GM18519 (cell line): Measurements from ENCODE around the gene IQGAP2.

Source experiments
- ATAC-seq: cut with Tn5 transposase; IDR thresholded peaks from one replicate; pipeline ENCODE4 v1.9.1; 2021; ENCODE audit warnings: mild to moderate bottlenecking, moderate library complexity; ENCODE audit not compliant: unreplicated experiment, low FRiP score

The IQGAP2 gene

GRCh38 chr5:76634661-76635060, 231.6 kb downstream of the IQGAP2 start:
- no peak for ATAC-seq

GRCh38 chr5:76637490-76637889, 234.4 kb downstream of the IQGAP2 start:
- ATAC-seq, result no peak

GRCh38 chr5:76638479-76638878, 235.4 kb downstream of the IQGAP2 start:
- no peak for ATAC-seq

- ATAC-seq, result no peak
Measured at GRCh38 chr5:76641514-76642120, 238.5 kb downstream of the IQGAP2 start.

GRCh38 chr5:76642390-76643040, 239.4 kb downstream of the IQGAP2 start:
- ATAC-seq, result no peak

GRCh38 chr5:76643371-76643770, 240.3 kb downstream of the IQGAP2 start:
- no peak for ATAC-seq

GRCh38 chr5:76649140-76649539, 246.1 kb downstream of the IQGAP2 start:
- no peak for ATAC-seq

GRCh38 chr5:76652809-76653414, 249.8 kb downstream of the IQGAP2 start:
- no peak for ATAC-seq

GRCh38 chr5:76657091-76657490, 254.0 kb downstream of the IQGAP2 start:
- ATAC-seq, result no peak

GRCh38 chr5:76657683-76658311, 254.7 kb downstream of the IQGAP2 start:
- ATAC-seq, result no peak

GRCh38 chr5:76660360-76660759, 257.3 kb downstream of the IQGAP2 start:
- no peak for ATAC-seq

GRCh38 chr5:76662521-76662920, 259.4 kb downstream of the IQGAP2 start:
- ATAC-seq, result no peak

GRCh38 chr5:76663573-76663972, 260.5 kb downstream of the IQGAP2 start:
- ATAC-seq, result no peak

GRCh38 chr5:76664079-76664478, 261.0 kb downstream of the IQGAP2 start:
- no peak for ATAC-seq

GRCh38 chr5:76667495-76667894, 264.4 kb downstream of the IQGAP2 start:
- no peak for ATAC-seq

- no peak for ATAC-seq
Measured at GRCh38 chr5:76669245-76669644, 266.2 kb downstream of the IQGAP2 start.

- ATAC-seq, result no peak
Measured at GRCh38 chr5:76670508-76670907, 267.4 kb downstream of the IQGAP2 start.

GRCh38 chr5:76672242-76672641, 269.2 kb downstream of the IQGAP2 start:
- ATAC-seq, result no peak

- ATAC-seq, result no peak
Measured at GRCh38 chr5:76673125-76673524, 270.0 kb downstream of the IQGAP2 start.

GRCh38 chr5:76674330-76675066, 271.4 kb downstream of the IQGAP2 start:
- no peak for ATAC-seq

GRCh38 chr5:76675364-76675763, 272.3 kb downstream of the IQGAP2 start:
- no peak for ATAC-seq
